HepG2 (cell line): ENCODE results near the gene CARMIL1. TPM values are rescaled to one million over a fixed set of nuclear protein-coding genes. Genes with fewer than 3 reads are reported as not detected.

Source experiments
- ATAC-seq: fragments of 200-7000 bp; cut with Tn5 transposase; 3 replicates; pipeline ENCODE4 v1.9.1; 2020; ENCODE audit warnings: mild to moderate bottlenecking, moderate library complexity
- BruUV-seq: library from RNA; stranded (reverse); fragments of 400-500 nt; replicated peaks from 2 replicates; lab custom pipeline; 2021; lab: Mats Ljungman, UMichigan
- CTCF ChIA-PET: fragments of 300-600 bp; formaldehyde crosslinking; extraction: SDS; loops from one replicate; lab custom pipeline; 2021; ENCODE audit warnings: low total read pairs, inconsistent platforms, low intra/inter-chr PET ratio; lab: Yijun Ruan, JAX
- POLR2A ChIA-PET: fragments of 350-600 bp; sonication (Branson Sonifier 250); formaldehyde crosslinking; loops from one replicate; lab custom pipeline; 2020; ENCODE audit warnings: antibody characterized with exemption, inconsistent platforms; lab: Yijun Ruan, JAX
- DNase-seq: peaks from one replicate; pipeline ENCODE4 v3.0.0-alpha.2; 2015; ENCODE audit warnings: low spot score
- FAIRE-seq: peaks from 3 replicates; lab custom pipeline; 2011; peaks lifted over from hg19 to GRCh38; lab: Jason Lieb, UNC
- H2AFZ ChIP-seq: one replicate; pipeline ENCODE4 v1.6.1; 2011; ENCODE audit warnings: low read length, inconsistent platforms
- H3K27ac ChIP-seq: fragments of 300-600 bp; 3 replicates; pipeline ENCODE4 v1.8.0; 2011; ENCODE audit warnings: mixed run types, mild to moderate bottlenecking, mixed read lengths, low read length, inconsistent platforms; ENCODE audit not compliant: insufficient read depth; ENCODE audit errors: extremely low read length
- H3K27me3 ChIP-seq, 2 experiments: fragments of 200-600 bp in 1 of 2; 2 replicates in 1 of 2; 3 replicates in 1 of 2; pipeline versions ENCODE4 v1.6.0 to v1.8.0; 2011; ENCODE audit warnings: low read length in 2 of 2, mild to moderate bottlenecking in 2 of 2, moderate library complexity in 2 of 2, inconsistent platforms in 1 of 2; ENCODE audit not compliant: insufficient read depth in 2 of 2, control insufficient read depth in 1 of 2
- H3K36me3 ChIP-seq, 2 experiments: fragments of 200-600 bp in 1 of 2; replicated peaks in 1 of 2; 2 replicates in 1 of 2; 3 replicates in 1 of 2; pipeline versions ENCODE4 v1.5.1 to v1.8.0; 2011; ENCODE audit warnings: low read length in 2 of 2, inconsistent platforms in 1 of 2; ENCODE audit not compliant: insufficient read depth in 2 of 2, control insufficient read depth in 1 of 2
- H3K4me1 ChIP-seq: 2 replicates; pipeline ENCODE4 v1.5.1; 2012; ENCODE audit warnings: low read length, inconsistent platforms; ENCODE audit not compliant: insufficient read depth
- H3K4me2 ChIP-seq: 2 replicates; pipeline ENCODE4 v1.6.0; 2011; ENCODE audit warnings: low read depth, low read length, inconsistent platforms
- H3K4me3 ChIP-seq, 3 experiments: fragments of 200-600 bp in 1 of 3; sonication (generic), shearing (Covaris generic) in 1 of 3; replicated peaks in 1 of 3; 2 replicates each; pipeline ENCODE4 v1.5.1; 2011 to 2016; ENCODE audit warnings: low read length in 3 of 3, inconsistent platforms in 2 of 3, low read depth in 2 of 3, mild to moderate bottlenecking in 2 of 3, control low read depth in 1 of 3, mixed read lengths in 1 of 3; ENCODE audit not compliant: insufficient read depth in 1 of 3
- H3K79me2 ChIP-seq: one replicate; pipeline ENCODE4 v1.6.1; 2011; ENCODE audit warnings: low read length, inconsistent platforms; ENCODE audit not compliant: insufficient read depth
- H3K9ac ChIP-seq: 2 replicates; pipeline ENCODE4 v1.6.0; 2011; ENCODE audit warnings: mild to moderate bottlenecking, low read depth, low read length, inconsistent platforms; ENCODE audit not compliant: insufficient read depth
- H3K9me3 ChIP-seq: 2 replicates; pipeline ENCODE4 v1.5.1; 2012; ENCODE audit warnings: mild to moderate bottlenecking, low read length
- H4K20me1 ChIP-seq: 2 replicates; pipeline ENCODE4 v1.6.0; 2011; ENCODE audit warnings: inconsistent platforms, mild to moderate bottlenecking, low read length, moderate library complexity; ENCODE audit not compliant: insufficient read depth
- KLF13 ChIP-seq: sonication (generic); formaldehyde crosslinking; IDR thresholded peaks from 2 replicates; pipeline ENCODE4 v1.4.0; 2020; ENCODE audit warnings: mild to moderate bottlenecking, missing genetic modification reagents
- NR1H2 ChIP-seq: sonication (generic); formaldehyde crosslinking; IDR thresholded peaks from 2 replicates; pipeline ENCODE4 v1.8.1; 2022; ENCODE audit warnings: low read depth, missing genetic modification reagents, borderline replicate concordance
- ZBTB8A ChIP-seq: sonication (generic); formaldehyde crosslinking; IDR thresholded peaks from 2 replicates; pipeline ENCODE4 v1.4.0; 2020; ENCODE audit warnings: mild to moderate bottlenecking, low read depth, missing genetic modification reagents, borderline replicate concordance
- ZNF20 ChIP-seq: sonication (generic); formaldehyde crosslinking; IDR thresholded peaks from 2 replicates; pipeline ENCODE4 v1.4.0; 2020; ENCODE audit warnings: mild to moderate bottlenecking, moderate library complexity, missing genetic modification reagents
- ZNF777 ChIP-seq: sonication (generic); formaldehyde crosslinking; IDR thresholded peaks from 2 replicates; pipeline ENCODE4 v1.4.0; 2020; ENCODE audit warnings: missing genetic modification reagents
- WGBS: methylation state at CpG from one replicate; pipeline ENCODE4 v1.1.6; 2017; ENCODE audit warnings: low lambda C conversion rate; 5-methylcytosine and 5-hydroxymethylcytosine counted together
- in situ Hi-C: cut with HindIII; loops from 2 replicates; pipeline ENCODE4 v1.10.0; 2017; ENCODE audit warnings: low pct_unique_long_range_greater_than_20kb; ENCODE audit not compliant: extremely low pct_ligation_motif_present
- intact Hi-C: fragments of 100-400 bp; cut with micrococcal nuclease; formaldehyde crosslinking; loops from one replicate; pipeline ENCODE4 v1.10.0; 2022; ENCODE audit not compliant: unreplicated experiment
- polyA plus RNA-seq, 8 experiments: library from polyadenylated mRNA; depleted of rRNA in 3 of 8; stranded (reverse) in 7 of 8; unstranded in 1 of 8; fragments of >200 nt; fragmentation: Illumina TruSeq in 4 of 8; extraction: Trizol in 4 of 8; gene quantifications; 2 replicates each; pipeline versions ENCODE4 v1.2.1 to v1.2.3, GENCODE V29; 2011 to 2016; ENCODE audit warnings: low read depth in 4 of 8, missing spikeins in 1 of 8, mixed read lengths in 1 of 8; ENCODE audit not compliant: insufficient read depth in 1 of 8
- total RNA-seq, 5 experiments: library from RNA; depleted of rRNA; stranded (reverse); fragments of >200 nt; fragmentation: Illumina TruSeq; extraction: Trizol; gene quantifications; 2 replicates each; pipeline ENCODE4 v1.2.3, GENCODE V29; 2016; ENCODE audit warnings: low read depth in 1 of 5
- TF ChIP-seq, protein P1 (sequence below): sonication (generic); formaldehyde crosslinking; IDR thresholded peaks from 2 replicates; pipeline ENCODE4 v1.5.0; 2020; ENCODE audit warnings: missing genetic modification reagents
- TF ChIP-seq, protein P2 (sequence below): IDR thresholded peaks from 2 replicates; pipeline ENCODE4 v1.4.0; 2020; ENCODE audit warnings: mild to moderate bottlenecking, missing genetic modification reagents
- TF ChIP-seq, protein P3 (sequence below): sonication (generic); formaldehyde crosslinking; IDR thresholded peaks from 2 replicates; pipeline ENCODE4 v1.4.0; 2020; ENCODE audit warnings: low read depth, missing genetic modification reagents

The CARMIL1 gene
- total and polyA plus RNA-seq, 2 of the 13 experiments (the other 11 are each of a cell fraction or from before 2014, with no cell fraction given): 1.8 to 2.6 TPM

DNA sequence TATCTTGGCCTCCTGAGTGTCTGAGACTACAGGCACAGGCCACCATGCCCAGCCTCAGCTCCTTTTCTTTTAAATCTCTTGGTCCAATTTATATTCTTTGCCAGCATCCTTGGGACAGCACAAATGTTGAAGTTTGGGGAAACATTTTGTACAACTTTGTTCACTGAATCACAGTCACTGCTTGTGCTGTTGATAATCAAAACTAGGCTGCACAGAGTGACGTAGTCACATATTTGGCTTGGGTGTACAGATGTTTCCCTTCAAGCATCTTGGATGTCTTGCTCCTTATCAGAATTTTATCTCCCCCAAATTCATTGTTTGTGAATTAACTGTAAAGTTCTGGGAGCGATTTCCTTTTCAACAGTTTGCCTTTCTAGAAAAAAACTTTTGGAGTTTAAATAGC, 17.9 kb downstream of the CARMIL1 start:
- no peaks in the 10 kb centered on the region for H3K9me3 ChIP-seq
- ATAC-seq (no peak), DNase-seq (no peak), FAIRE-seq (no peak)
- H3K36me3 ChIP-seq: no peaks in the 10 kb centered on the region
- H3K27ac ChIP-seq: no peak overlapping the region
- H2AFZ ChIP-seq: no peak overlapping the region
- no peaks in the 10 kb centered on the region for H4K20me1 ChIP-seq
- POLR2A ChIA-PET: no interaction called here
- CTCF ChIA-PET: no interaction called here
- in situ Hi-C loops: no loop called here
- no peak overlapping the region for H3K4me2 ChIP-seq
- no peak overlapping the region for H3K4me3 ChIP-seq
- no peaks in the 10 kb centered on the region for H3K79me2 ChIP-seq
- no TSS peak for BruUV-seq
- TF ChIP-seq, protein P1, sequence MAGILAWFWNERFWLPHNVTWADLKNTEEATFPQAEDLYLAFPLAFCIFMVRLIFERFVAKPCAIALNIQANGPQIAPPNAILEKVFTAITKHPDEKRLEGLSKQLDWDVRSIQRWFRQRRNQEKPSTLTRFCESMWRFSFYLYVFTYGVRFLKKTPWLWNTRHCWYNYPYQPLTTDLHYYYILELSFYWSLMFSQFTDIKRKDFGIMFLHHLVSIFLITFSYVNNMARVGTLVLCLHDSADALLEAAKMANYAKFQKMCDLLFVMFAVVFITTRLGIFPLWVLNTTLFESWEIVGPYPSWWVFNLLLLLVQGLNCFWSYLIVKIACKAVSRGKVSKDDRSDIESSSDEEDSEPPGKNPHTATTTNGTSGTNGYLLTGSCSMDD (CRISPR knock-in tag): no peak
- TF ChIP-seq ZNF20 (CRISPR knock-in tag) (no peak), NR1H2 (CRISPR knock-in tag) (no peak), ZNF777 (CRISPR knock-in tag) (no peak), KLF13 (CRISPR knock-in tag) (no peak), ZBTB8A (CRISPR knock-in tag) (no peak)
- TF ChIP-seq, protein P2, sequence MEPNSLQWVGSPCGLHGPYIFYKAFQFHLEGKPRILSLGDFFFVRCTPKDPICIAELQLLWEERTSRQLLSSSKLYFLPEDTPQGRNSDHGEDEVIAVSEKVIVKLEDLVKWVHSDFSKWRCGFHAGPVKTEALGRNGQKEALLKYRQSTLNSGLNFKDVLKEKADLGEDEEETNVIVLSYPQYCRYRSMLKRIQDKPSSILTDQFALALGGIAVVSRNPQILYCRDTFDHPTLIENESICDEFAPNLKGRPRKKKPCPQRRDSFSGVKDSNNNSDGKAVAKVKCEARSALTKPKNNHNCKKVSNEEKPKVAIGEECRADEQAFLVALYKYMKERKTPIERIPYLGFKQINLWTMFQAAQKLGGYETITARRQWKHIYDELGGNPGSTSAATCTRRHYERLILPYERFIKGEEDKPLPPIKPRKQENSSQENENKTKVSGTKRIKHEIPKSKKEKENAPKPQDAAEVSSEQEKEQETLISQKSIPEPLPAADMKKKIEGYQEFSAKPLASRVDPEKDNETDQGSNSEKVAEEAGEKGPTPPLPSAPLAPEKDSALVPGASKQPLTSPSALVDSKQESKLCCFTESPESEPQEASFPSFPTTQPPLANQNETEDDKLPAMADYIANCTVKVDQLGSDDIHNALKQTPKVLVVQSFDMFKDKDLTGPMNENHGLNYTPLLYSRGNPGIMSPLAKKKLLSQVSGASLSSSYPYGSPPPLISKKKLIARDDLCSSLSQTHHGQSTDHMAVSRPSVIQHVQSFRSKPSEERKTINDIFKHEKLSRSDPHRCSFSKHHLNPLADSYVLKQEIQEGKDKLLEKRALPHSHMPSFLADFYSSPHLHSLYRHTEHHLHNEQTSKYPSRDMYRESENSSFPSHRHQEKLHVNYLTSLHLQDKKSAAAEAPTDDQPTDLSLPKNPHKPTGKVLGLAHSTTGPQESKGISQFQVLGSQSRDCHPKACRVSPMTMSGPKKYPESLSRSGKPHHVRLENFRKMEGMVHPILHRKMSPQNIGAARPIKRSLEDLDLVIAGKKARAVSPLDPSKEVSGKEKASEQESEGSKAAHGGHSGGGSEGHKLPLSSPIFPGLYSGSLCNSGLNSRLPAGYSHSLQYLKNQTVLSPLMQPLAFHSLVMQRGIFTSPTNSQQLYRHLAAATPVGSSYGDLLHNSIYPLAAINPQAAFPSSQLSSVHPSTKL (CRISPR knock-in tag): no peak
- TF ChIP-seq, protein P3, sequence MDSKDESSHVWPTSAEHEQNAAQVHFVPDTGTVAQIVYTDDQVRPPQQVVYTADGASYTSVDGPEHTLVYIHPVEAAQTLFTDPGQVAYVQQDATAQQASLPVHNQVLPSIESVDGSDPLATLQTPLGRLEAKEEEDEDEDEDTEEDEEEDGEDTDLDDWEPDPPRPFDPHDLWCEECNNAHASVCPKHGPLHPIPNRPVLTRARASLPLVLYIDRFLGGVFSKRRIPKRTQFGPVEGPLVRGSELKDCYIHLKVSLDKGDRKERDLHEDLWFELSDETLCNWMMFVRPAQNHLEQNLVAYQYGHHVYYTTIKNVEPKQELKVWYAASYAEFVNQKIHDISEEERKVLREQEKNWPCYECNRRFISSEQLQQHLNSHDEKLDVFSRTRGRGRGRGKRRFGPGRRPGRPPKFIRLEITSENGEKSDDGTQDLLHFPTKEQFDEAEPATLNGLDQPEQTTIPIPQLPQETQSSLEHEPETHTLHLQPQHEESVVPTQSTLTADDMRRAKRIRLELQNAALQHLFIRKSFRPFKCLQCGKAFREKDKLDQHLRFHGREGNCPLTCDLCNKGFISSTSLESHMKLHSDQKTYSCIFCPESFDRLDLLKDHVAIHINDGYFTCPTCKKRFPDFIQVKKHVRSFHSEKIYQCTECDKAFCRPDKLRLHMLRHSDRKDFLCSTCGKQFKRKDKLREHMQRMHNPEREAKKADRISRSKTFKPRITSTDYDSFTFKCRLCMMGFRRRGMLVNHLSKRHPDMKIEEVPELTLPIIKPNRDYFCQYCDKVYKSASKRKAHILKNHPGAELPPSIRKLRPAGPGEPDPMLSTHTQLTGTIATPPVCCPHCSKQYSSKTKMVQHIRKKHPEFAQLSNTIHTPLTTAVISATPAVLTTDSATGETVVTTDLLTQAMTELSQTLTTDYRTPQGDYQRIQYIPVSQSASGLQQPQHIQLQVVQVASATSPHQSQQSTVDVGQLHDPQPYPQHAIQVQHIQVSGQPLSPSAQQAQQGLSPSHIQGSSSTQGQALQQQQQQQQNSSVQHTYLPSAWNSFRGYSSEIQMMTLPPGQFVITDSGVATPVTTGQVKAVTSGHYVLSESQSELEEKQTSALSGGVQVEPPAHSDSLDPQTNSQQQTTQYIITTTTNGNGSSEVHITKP (CRISPR knock-in tag): no peak
- TF ChIP-seq, all 625 proteins: peak for 0
- no peaks in the 10 kb centered on the region for H3K27me3 ChIP-seq
- 40% methylated on average over 2 of the region's 2 CpGs for WGBS
- intact Hi-C loops: no loop called here
- H3K4me1 ChIP-seq: no peaks in the 10 kb centered on the region
- no peak overlapping the region for H3K9ac ChIP-seq
